Activated naive CD4-positive, alpha-beta T cell (primary cell): ENCODE measurements around the gene APOA4.

Source experiments
- DNase-seq, 4 experiments: peaks; one replicate each; lab custom pipeline; 2025; lab: John Stamatoyannopoulos, UW

APOA4 gene

GRCh38 chr11:116800610-116801009 lies 22.5 kb downstream of the APOA4 start:
- DNase-seq, result no peak

DNA sequence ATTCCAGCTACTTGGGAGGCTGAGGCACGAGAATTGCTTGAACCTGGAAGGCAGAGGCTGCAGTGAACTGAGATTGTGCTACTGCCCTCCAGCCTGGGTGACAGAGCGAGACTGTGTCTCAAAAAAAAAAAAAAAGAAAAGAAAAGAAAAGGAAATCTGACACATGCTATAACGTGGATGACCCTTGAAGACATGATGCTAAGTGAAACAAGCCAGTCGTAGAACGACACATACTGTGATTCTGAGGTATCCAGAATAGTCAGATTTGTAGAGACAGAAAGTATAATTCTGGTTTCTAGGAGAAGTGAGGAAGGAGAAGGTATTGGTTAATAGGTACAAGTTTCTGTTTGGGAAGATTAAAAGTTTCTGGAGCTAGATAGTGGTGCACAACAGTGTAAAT lies 24.7 kb downstream of the APOA4 start:
- DNase-seq, result no peak

DNA sequence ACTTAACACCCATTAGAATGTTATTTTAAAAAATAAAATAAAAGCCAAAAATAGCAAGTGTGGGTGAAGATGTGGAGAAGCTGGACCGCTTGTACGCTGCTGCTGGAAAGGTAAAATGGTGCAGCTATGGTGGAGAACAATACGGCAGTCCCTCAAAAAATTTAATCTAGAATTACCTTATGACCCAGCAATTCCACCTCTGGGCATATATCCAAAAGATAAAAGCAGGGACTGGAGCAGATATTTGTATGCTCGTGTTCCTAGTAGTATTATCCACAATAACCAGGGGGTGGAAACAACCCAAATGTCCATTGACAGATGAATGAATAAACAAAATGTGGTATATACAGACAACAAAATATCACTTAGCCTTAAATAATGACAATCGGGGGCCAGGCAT lies 25.3 kb downstream of the APOA4 start:
- DNase-seq, result no peak

GRCh38 chr11:116796548-116796947 lies 26.6 kb downstream of the APOA4 start:
- DNase-seq, result no peak

DNA sequence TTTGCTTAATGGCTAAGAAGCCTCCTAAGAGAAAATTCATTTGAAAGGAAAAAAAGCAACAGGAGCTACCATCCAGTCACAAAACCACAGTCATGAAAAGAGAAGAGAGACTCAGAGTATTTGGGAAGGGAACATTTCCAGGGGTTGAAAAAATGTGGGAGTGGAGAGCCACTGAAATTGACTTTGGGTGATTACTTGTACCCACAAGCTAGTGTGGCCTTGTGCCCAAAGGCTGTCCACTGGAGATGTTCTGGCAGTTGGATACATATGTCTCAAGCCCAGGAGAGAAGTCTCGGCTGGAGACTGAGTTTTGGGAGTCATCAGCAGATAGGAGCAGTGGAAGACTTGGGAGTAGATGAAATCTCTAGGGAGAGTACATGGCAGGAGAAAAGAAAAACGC lies 28.3 kb downstream of the APOA4 start:
- DNase-seq, result no peak

GRCh38 chr11:116793772-116794097 lies 29.4 kb downstream of the APOA4 start:
- no peak for DNase-seq

GRCh38 chr11:116792869-116793771 lies 30.0 kb downstream of the APOA4 start:
- no peak for DNase-seq

DNA sequence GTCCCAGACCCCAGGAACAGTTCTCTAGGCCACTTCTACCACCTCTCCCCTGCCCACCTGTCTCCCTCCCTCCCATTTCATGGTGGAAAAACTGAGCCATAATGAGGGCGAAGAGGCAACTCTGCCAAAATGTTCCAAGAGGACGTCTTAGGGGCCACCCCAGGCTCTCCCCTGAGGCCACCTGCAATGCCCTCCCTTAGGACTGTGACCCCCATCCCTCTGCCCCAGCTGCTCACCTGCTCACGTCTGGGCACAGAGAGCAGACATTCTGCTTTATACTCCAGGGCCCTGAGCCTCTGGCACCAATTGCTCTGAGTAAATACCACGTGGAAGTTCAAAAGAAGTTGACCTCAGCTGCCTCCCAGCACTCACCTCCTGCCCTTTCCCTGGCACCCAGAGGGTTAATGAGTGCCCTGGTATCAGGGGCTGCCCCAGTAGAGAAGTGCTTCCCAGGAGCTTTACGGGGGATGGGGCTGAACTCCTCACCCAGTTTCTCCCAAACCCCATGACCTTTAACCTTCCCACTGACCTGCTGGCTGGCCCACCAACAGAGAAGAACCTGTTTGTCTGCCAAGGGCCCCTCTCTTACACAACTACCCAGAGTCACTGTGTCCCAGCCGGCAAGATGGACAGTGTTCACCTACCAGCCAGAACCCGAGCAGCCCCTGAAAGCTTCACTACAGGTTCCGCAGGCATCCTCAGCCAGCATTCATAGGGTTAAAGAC lies 30.8 kb downstream of the APOA4 start:
- DNase-seq, result no peak

DNA sequence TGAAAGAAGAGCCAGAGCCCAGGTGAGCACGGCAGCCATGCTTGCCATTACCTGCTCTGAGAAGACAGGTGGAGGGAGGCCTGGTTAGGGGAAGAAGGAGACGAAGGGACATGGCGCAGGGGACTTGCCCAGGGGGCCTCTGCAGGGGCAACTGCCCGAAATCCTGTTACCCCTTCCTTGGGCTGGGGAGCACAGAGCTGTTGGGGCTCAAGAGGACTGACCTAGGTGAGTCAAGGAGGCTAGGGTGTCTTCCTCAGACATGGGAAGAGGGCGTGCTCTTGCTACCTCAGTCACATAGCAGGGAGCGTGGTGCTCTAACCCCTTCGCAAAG lies 31.3 kb downstream of the APOA4 start, which contains the start of gene APOA5:
Gene APOA5, minus strand, starts transcription at position 67 of the 331 bp plus-strand sequence. Its CDS starts 19 bp downstream, at position 48.
- no peak for DNase-seq

DNA sequence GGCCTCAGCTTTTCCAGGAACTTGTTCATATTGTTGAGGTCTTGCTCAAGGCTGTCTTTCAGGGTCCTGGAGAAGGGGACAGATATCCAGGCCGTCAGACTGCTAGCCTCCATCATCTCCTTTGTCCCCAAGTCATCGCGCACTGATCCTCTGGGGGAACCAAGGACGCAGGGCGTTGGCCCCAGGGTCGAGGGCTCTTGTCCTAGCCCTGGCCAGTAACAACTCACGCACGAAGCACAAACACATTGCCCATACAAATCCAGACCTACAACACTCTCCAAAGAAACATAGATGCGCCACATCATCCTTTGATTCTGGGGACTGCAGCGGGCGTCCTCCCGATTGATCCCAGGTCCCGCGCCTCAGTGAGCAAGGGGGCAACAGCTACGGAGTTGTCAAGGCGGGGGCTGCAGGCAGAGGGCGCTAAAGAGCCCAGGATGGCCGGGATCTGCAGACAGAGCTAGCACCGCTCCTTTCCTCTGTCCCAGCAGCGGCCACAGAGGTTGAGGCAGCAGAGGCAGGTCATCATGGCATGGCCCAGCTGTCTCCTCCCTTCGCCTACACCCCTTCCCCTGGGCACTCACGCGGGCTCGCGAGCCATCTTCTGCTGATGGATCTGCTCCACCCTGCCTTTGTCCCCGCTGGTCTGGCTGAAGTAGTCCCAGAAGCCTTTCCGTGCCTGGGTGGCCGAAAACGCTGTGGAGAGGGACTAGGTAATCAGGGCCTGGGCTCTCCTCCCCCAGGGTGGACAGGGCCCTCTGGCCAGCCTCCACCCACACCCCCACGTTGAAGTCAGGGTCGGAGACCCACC lies 31.9 kb downstream of the APOA4 start:
- DNase-seq, result peak; percentile 41 to 75 (median 64)

DNA sequence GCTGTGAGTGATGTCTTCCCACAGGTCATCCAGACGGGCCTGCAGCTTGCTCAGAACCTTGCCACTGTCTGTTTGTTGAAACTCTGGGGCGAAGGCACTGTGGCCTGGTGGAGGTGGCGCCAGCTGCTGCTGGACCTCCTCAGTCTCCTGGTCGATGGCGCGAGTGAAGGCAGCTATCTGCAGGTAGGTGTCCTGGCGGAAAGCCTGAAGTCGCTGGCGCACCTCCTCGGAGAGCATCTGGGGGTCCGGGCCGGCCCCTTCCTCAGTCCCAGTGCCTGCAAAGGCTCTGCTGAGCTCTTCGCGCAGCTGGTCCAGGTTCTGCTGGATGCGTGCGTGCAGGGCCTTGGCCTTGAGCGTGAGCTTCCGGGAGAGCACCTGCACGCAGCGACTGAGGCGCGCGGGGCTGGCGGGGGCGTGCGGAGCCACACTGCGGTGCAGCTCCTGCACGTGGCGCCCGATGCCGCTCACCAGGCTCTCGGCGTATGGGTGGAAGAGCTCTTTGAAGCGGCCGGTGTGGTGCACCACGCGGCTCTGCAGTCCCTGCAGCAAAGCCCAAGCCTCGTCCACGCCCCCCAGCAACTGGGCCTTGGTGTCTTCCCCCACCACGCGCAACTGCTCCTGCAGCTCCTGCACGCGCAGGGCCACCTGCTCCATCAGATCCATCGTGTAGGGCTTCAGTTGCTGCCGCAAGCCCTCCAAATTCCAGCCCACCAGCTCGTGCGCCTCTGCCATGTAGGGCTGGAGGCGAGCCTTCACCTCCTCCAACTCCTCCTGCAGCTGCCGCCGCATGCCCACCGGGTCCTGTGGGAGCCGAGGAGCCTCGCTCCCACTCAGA lies 32.7 kb downstream of the APOA4 start:
- no peak for DNase-seq

GRCh38 chr11:116788975-116789374 lies 34.1 kb downstream of the APOA4 start:
- no peak for DNase-seq

DNA sequence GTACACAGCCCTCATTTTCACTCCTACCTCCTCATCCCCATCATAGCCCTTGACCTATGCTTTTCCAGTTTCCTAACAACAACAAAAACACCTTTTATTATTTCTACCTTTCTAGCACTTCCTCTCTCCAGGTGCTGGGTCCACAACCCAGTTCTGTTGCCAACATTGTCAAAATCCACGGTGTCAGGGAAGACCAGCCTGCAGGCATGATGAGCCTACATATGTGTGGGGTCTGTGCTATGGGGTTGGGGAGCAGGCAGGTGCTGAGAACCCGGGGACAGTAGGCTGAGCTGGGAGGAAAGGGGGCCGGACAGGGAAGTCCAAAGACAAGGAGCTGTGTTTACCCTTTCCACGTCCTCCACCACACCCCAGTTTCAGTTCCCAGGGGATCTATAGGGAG lies 34.6 kb downstream of the APOA4 start:
- no peak for DNase-seq

DNA sequence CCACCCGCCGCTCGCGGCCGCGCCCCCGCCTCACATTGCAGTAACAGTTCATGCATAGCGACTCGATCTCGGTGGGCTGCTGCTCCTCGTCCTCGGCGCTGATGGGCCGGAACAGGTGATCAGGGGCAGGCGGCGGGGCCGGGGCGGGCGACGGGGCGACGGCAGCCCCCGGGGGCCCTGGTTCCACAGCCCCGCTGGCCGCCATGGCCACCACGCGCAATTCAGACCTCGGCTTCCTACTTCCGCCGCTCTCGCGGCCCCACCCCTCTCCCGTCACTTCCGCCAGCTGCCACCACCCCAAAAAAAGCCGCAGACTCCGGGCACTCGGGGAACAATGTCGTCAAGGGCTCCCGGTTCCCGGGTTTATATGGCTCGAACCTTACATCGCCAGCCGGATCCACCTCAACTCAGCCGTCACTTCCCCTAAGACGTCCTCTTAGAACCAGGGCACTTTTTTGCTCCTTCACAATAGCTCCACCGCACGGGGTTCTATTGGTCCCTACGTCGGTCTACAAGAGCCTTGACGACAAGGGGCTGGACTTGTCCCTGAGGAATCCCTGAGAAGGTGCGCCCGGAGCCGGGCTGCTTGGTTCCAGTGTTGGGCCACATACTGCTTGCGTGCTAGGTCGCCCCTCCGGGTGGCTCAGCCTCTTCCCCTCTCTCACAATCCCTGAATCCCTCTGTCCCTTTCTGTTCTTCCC lies 35.2 kb downstream of the APOA4 start, which contains the start of gene ZPR1:
Gene ZPR1, minus strand, starts transcription at position 238 of the 701 bp plus-strand sequence. Its CDS starts 33 bp downstream, at position 205.
- DNase-seq, result peak; percentile 43 to 79 (median 64)

DNA sequence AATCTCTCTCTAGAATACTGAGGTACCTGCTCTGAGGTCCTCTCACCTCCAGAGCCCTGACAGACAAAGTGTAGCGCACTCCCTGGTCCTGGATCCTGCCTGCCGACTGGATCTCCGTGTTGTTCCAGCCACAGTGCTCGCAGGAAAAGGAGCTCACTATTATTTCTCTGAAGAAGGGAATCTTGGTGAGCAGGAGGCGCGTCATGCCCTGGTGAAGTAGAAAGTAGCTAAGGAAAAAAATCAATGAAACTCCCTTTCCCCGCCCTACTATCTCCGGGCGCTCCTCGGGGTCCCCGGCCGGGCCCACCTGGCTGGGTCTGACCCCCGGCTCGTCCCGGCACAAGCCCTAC lies 35.7 kb downstream of the APOA4 start:
- DNase-seq, result no peak

- no peak for DNase-seq
Measured at GRCh38 chr11:116786966-116787365, 36.1 kb downstream of the APOA4 start.

DNA sequence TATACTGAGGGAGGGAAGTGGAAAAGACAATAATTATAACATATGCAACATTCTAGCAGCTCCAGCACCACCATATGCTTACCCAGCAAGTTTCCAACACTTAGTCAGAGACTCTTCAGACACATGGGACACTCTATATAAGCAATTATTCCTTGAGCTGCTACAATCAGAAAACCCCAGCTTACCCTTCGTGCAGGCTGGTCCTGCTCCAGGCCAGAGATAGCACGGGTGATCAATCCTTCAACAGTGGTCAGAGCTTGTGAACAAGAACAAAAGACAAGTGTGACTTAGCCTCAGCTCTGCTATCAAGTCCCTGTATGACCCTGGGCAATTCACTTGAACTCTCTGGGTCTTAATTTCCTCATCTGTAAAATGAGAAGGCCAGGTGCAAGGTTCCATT lies 36.8 kb downstream of the APOA4 start:
- no peak for DNase-seq

DNA sequence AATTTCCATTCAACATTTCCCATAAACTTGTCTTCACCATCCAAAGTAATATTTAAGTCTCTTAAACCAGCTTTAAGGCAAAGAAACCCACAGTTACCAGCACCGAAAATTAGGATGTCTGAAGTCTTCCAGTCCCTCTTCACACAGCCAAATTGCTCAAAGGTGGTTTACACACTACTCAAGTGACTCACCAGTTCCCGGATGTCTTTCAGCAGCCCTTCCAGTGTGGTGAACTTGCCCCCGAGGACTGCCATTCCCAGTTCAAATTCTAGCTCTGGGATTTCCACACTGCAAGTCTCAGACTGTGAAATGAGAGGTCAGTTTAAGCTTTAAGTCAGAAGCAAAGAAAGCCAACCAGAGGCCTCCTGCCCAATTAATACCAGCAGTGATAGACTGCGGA lies 40.4 kb downstream of the APOA4 start:
- no peak for DNase-seq

GRCh38 chr11:116778556-116778955 lies 44.5 kb downstream of the APOA4 start:
- DNase-seq, result no peak

DNA sequence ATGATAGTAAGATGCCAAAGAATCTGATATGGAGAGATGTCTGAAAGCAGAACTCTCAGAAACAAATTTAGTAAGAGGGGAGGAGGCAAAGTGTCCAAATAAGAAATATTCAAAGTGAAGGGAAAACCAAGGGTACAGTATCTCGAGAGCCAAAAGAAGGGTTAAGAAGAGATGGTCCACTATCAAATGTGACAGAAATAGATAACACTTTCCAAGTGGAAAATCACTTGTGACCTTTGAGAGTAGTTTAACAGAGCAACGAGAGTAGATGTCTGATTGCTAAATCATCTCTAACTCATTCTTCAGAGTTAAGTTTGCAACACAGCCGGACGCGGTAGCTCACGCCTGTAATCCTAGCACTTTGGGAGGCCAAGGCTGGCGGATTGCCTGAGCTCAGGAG lies 46.0 kb downstream of the APOA4 start:
- DNase-seq, result no peak

- DNase-seq, result no peak
Measured at GRCh38 chr11:116776522-116776984, 46.6 kb downstream of the APOA4 start.
